ENCODE results near the gene TMEM30B. TPM values are rescaled to one million over a fixed set of nuclear protein-coding genes. Genes with fewer than 3 reads are reported as not detected.
A peak's percentile ranks its signal among the peaks of the same experiment; 100 is the strongest.

TMEM30B gene
- total and polyA plus RNA-seq, 5 donors from 2014 or later, result 2.1 to 4.8 (median 2.4) TPM

DNA sequence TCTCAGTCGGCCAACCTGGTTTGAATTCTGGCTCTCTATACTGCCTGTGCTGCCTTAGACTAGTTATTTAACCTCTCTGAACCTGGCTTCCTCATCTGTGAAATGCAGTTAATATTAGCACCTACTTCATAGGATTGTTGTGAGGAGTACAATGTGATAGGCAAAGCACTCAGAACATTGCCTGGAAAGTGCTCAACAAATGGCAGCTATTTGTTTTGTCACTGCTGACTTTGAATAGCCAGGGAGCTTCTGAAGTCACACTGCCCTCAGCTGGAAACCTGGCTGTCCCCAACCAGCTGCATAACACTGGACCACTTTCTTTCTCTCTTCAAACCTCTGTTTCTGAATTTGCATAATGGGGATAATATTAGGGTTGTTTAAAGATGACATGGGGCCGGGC lies 9.6 kb downstream of the TMEM30B start:
- Histone ChIP-seq H3K27ac (ENCODE audit: insufficient read depth, low read length, poor library complexity, severe bottlenecking) (no peak overlapping the region), H3K4me1 (ENCODE audit: control insufficient read depth, insufficient read depth, low read length, poor library complexity, severe bottlenecking) (peaks cover 7% of the 10 kb centered on the region), H3K9me3 (ENCODE audit: control insufficient read depth in 2 of 2, low read length in 2 of 2) (no peaks in the 10 kb centered on the region), H3K36me3 (ENCODE audit: control insufficient read depth, insufficient read depth, low read length) (no peaks in the 10 kb centered on the region), H3K27me3 (ENCODE audit: control insufficient read depth, insufficient read depth, low read length) (peaks cover 5% of the 10 kb centered on the region), H3K4me3 (ENCODE audit: low read depth, low read length) (no peak overlapping the region)
- H3K4me1 Mint-ChIP-seq, result peaks cover 0 to 4% (median 0%) of the 10 kb centered on the region in 4 donors
- DNase-seq (no peak), ATAC-seq (ENCODE audit: low read depth in 2 of 2) (no peak)
- peaks cover 50% of the 10 kb centered on the region for H3K27me3 Mint-ChIP-seq
- H3K4me3 Mint-ChIP-seq, result no peak overlapping the region
- H3K27ac Mint-ChIP-seq, result peak overlapping the region in 1 of 3 donors; percentile 14
- no peaks in the 10 kb centered on the region for H3K36me3 Mint-ChIP-seq
- no peaks in the 10 kb centered on the region for H3K9me3 Mint-ChIP-seq

DNA sequence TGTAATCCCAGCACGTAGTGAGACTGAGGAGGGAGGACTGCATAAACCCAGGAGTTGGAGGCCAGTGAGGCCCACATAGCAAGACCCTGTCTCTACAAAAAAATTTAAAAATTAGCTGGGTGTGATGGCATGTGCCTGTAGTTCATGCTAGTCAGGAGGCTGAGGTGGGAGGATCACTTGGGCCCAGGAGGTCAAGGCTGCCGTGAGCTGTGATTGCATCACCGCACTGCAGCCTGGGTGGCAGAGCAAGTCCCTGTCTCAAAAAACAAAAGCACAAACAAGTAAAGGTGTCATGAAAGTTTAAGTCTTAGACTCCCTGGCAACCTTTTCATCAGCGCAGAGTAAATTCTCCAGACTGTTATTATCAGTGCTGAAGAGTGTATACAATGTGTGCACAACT lies 10.4 kb downstream of the TMEM30B start:
- H3K9me3 ChIP-seq (ENCODE audit: control insufficient read depth in 2 of 2, low read length in 2 of 2), result no peaks in the 10 kb centered on the region

DNA sequence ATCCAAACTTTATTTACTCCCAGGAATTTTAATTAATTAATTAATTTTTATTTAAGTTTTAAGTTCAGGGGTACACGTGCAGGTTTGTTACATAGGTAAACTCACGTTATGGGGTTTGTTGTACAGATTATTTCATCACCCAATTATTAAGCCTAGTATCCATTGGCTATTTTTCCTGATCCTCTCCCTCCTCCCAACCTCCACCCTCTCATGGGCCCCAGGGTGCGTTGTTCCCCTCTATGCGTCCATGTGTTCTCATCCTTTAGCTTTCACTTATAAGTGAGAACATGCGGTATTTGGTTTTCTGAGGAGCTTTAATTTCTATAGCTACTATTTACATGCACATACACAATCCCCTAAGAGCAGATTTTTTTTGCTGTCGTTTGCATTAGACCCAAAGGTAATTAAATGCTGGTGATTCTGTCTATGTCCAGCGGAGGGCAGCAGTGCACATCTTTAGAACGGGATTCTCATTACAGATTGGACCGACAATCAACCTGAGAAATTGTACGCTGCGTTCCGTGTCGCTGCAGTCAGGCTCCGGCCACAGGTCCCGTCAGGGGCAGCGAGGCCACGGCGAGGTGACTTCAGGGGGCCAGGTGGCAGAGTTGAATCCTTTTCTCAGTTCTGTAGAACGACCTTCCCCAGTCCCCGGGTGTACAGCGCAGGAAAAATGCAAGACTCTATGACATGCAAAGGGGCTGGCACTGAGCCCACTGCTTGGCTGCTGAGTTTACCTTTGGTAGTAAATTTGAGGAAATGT lies 11.6 kb downstream of the TMEM30B start:
- Histone ChIP-seq H3K36me3 (ENCODE audit: control insufficient read depth, insufficient read depth, low read length) (no peaks in the 10 kb centered on the region), H3K4me3 (ENCODE audit: low read depth, low read length) (peak overlapping the region; percentile 22), H3K27me3 (ENCODE audit: control insufficient read depth, insufficient read depth, low read length) (peaks cover 3% of the 10 kb centered on the region), H3K4me1 (ENCODE audit: control insufficient read depth, insufficient read depth, low read length, poor library complexity, severe bottlenecking) (peaks cover 7% of the 10 kb centered on the region), H3K27ac (ENCODE audit: insufficient read depth, low read length, poor library complexity, severe bottlenecking) (no peak overlapping the region), H3K9me3 (ENCODE audit: control insufficient read depth in 2 of 2, low read length in 2 of 2) (no peaks in the 10 kb centered on the region)
- DNase-seq (peak; percentile 56 to 85 (median 73)), ATAC-seq (ENCODE audit: low read depth in 2 of 2) (peak; percentile 83 to 92)
- Mint-ChIP-seq H3K4me3 (peak overlapping the region in 2 of 4 donors; percentile 72 to 83), H3K36me3 (no peaks in the 10 kb centered on the region), H3K27me3 (peaks cover 62% of the 10 kb centered on the region), H3K9me3 (no peaks in the 10 kb centered on the region), H3K4me1 (peaks cover 0 to 4% (median 0%) of the 10 kb centered on the region in 4 donors), H3K27ac (no peak overlapping the region)

More for the DNA sequence above, 10.4 kb downstream of the TMEM30B start:
- Mint-ChIP-seq H3K27ac (peak overlapping the region in 1 of 3 donors; percentile 14), H3K4me3 (no peak overlapping the region), H3K9me3 (no peaks in the 10 kb centered on the region), H3K27me3 (peaks cover 55% of the 10 kb centered on the region), H3K4me1 (peaks cover 0 to 4% (median 0%) of the 10 kb centered on the region in 4 donors), H3K36me3 (no peaks in the 10 kb centered on the region)
- Histone ChIP-seq H3K4me3 (ENCODE audit: low read depth, low read length) (no peak overlapping the region), H3K27me3 (ENCODE audit: control insufficient read depth, insufficient read depth, low read length) (peaks cover 5% of the 10 kb centered on the region), H3K27ac (ENCODE audit: insufficient read depth, low read length, poor library complexity, severe bottlenecking) (no peak overlapping the region), H3K36me3 (ENCODE audit: control insufficient read depth, insufficient read depth, low read length) (no peaks in the 10 kb centered on the region), H3K4me1 (ENCODE audit: control insufficient read depth, insufficient read depth, low read length, poor library complexity, severe bottlenecking) (peaks cover 7% of the 10 kb centered on the region)
- DNase-seq, result no peak
- ATAC-seq (ENCODE audit: low read depth in 2 of 2), result no peak

DNA sequence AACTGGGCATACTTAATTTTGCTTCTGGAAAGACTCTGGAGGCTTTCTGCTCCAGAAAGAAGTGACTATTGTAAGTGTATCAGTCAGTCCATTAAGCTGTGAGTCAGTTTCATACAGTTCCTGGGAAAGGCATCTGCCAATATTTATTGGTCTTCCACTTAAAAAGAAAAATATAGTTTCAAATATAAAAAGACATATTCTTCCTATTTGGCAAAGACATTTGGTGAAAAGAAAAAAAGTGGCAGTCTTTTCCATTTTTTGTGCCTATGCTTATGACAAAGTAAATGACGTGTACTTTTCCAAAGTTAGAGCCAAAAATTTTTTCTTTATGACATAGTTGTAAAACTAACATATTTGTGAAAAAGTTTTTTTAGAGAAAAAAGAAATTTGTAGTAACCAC lies 12.3 kb downstream of the TMEM30B start:
- no peaks in the 10 kb centered on the region for H3K9me3 ChIP-seq (ENCODE audit: control insufficient read depth in 2 of 2, low read length in 2 of 2)
- H3K27me3 ChIP-seq (ENCODE audit: control insufficient read depth, insufficient read depth, low read length), result peaks cover 2% of the 10 kb centered on the region
- DNase-seq (no peak), ATAC-seq (ENCODE audit: low read depth in 2 of 2) (no peak)
- no peaks in the 10 kb centered on the region for H3K36me3 Mint-ChIP-seq
- peaks cover 65% of the 10 kb centered on the region for H3K27me3 Mint-ChIP-seq
- no peak overlapping the region for H3K4me3 ChIP-seq (ENCODE audit: low read depth, low read length)
- no peaks in the 10 kb centered on the region for H3K36me3 ChIP-seq (ENCODE audit: control insufficient read depth, insufficient read depth, low read length)
- H3K9me3 Mint-ChIP-seq, result no peaks in the 10 kb centered on the region
- peaks cover 0 to 4% (median 0%) of the 10 kb centered on the region in 4 donors for H3K4me1 Mint-ChIP-seq
- H3K27ac Mint-ChIP-seq, result no peak overlapping the region
- H3K27ac ChIP-seq (ENCODE audit: insufficient read depth, low read length, poor library complexity, severe bottlenecking), result no peak overlapping the region
- no peak overlapping the region for H3K4me3 Mint-ChIP-seq
- peaks cover 7% of the 10 kb centered on the region for H3K4me1 ChIP-seq (ENCODE audit: control insufficient read depth, insufficient read depth, low read length, poor library complexity, severe bottlenecking)

- Histone ChIP-seq H3K27ac (ENCODE audit: insufficient read depth, low read length, poor library complexity, severe bottlenecking) (no peak overlapping the region), H3K9me3 (ENCODE audit: control insufficient read depth in 2 of 2, low read length in 2 of 2) (no peaks in the 10 kb centered on the region), H3K4me3 (ENCODE audit: low read depth, low read length) (no peak overlapping the region), H3K36me3 (ENCODE audit: control insufficient read depth, insufficient read depth, low read length) (no peaks in the 10 kb centered on the region), H3K4me1 (ENCODE audit: control insufficient read depth, insufficient read depth, low read length, poor library complexity, severe bottlenecking) (peaks cover 7% of the 10 kb centered on the region), H3K27me3 (ENCODE audit: control insufficient read depth, insufficient read depth, low read length) (peaks cover 2% of the 10 kb centered on the region)
- no peaks in the 10 kb centered on the region for H3K36me3 Mint-ChIP-seq
- H3K27ac Mint-ChIP-seq, result no peak overlapping the region
- H3K4me1 Mint-ChIP-seq, result peaks cover 0 to 4% (median 0%) of the 10 kb centered on the region in 4 donors
- no peak for ATAC-seq (ENCODE audit: low read depth in 2 of 2)
- H3K9me3 Mint-ChIP-seq, result no peaks in the 10 kb centered on the region
- no peak for DNase-seq
- no peak overlapping the region for H3K4me3 Mint-ChIP-seq
- H3K27me3 Mint-ChIP-seq, result peaks cover 69% of the 10 kb centered on the region
Measured at GRCh38 chr14:61266891-61267740, 14.0 kb downstream of the TMEM30B start.

DNA sequence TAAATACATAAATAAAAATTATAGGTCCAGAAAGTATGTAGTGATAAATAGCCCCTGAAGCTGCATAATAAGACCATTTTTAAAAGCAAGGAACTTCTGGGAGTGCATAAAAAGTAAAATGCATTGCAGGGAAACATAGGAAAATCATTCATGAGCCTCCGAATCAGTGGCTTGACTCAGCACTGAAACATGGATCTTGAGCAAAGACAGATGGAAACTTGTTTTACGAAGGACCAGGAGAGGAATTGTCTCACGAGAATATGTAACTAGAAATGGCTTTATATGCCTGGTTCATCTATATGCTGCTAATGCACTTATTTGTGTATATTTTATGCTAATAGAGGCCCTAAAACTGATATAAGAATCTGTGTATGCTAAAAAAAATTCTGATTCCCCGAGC lies 14.7 kb downstream of the TMEM30B start:
- no peak for DNase-seq
- no peaks in the 10 kb centered on the region for H3K36me3 ChIP-seq (ENCODE audit: control insufficient read depth, insufficient read depth, low read length)

GRCh38 chr14:61264651-61265050 lies 16.5 kb downstream of the TMEM30B start:
- ATAC-seq (ENCODE audit: low read depth in 2 of 2) (no peak), DNase-seq (no peak)
- peaks cover 0 to 1% (median 0%) of the 10 kb centered on the region in 4 donors for H3K4me1 Mint-ChIP-seq
- peaks cover 54% of the 10 kb centered on the region for H3K27me3 Mint-ChIP-seq
- Histone ChIP-seq H3K4me3 (ENCODE audit: low read depth, low read length) (no peak overlapping the region), H3K9me3 (ENCODE audit: control insufficient read depth in 2 of 2, low read length in 2 of 2) (no peaks in the 10 kb centered on the region), H3K36me3 (ENCODE audit: control insufficient read depth, insufficient read depth, low read length) (no peaks in the 10 kb centered on the region), H3K27me3 (ENCODE audit: control insufficient read depth, insufficient read depth, low read length) (peaks cover 7% of the 10 kb centered on the region), H3K27ac (ENCODE audit: insufficient read depth, low read length, poor library complexity, severe bottlenecking) (no peak overlapping the region), H3K4me1 (ENCODE audit: control insufficient read depth, insufficient read depth, low read length, poor library complexity, severe bottlenecking) (peaks cover 3% of the 10 kb centered on the region)
- no peaks in the 10 kb centered on the region for H3K36me3 Mint-ChIP-seq
- H3K9me3 Mint-ChIP-seq, result no peaks in the 10 kb centered on the region
- no peak overlapping the region for H3K27ac Mint-ChIP-seq
- H3K4me3 Mint-ChIP-seq, result no peak overlapping the region

More for the DNA sequence above, 14.7 kb downstream of the TMEM30B start:
- Histone ChIP-seq H3K9me3 (ENCODE audit: control insufficient read depth in 2 of 2, low read length in 2 of 2) (no peaks in the 10 kb centered on the region), H3K4me3 (ENCODE audit: low read depth, low read length) (no peak overlapping the region), H3K4me1 (ENCODE audit: control insufficient read depth, insufficient read depth, low read length, poor library complexity, severe bottlenecking) (peaks cover 7% of the 10 kb centered on the region), H3K27me3 (ENCODE audit: control insufficient read depth, insufficient read depth, low read length) (peaks cover 2% of the 10 kb centered on the region), H3K27ac (ENCODE audit: insufficient read depth, low read length, poor library complexity, severe bottlenecking) (no peak overlapping the region)
- peaks cover 65% of the 10 kb centered on the region for H3K27me3 Mint-ChIP-seq
- H3K27ac Mint-ChIP-seq, result no peak overlapping the region
- H3K9me3 Mint-ChIP-seq, result no peaks in the 10 kb centered on the region
- H3K36me3 Mint-ChIP-seq, result no peaks in the 10 kb centered on the region
- no peak for ATAC-seq (ENCODE audit: low read depth in 2 of 2)
- H3K4me3 Mint-ChIP-seq, result no peak overlapping the region
- H3K4me1 Mint-ChIP-seq, result peaks cover 0 to 4% (median 0%) of the 10 kb centered on the region in 4 donors

Measured in CD4-positive, CD25-positive, alpha-beta regulatory T cell (primary cell).